Measurements from ENCODE around the gene CRYBB1.

The CRYBB1 gene

DNA sequence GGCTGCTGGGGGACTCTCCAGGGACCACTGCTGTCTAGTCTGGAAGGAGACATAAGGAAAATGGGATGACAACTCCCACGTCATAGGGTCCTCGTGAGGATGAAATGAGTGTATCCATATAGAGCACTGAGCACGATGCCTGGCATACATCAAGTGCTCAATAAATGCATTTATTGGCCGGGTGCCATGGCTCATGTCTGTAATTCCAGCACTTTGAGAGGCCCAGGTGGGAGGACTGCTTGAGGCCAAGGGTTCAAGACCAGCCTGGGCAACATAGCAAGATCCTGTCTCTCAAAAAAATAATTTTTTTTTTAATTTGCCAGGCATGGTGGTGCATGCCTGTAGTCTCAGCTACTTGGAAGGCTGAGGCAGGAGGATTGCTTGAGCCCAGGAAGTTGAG is 15.7 kb downstream of the CRYBB1 start:
- no peak for DNase-seq

DNA sequence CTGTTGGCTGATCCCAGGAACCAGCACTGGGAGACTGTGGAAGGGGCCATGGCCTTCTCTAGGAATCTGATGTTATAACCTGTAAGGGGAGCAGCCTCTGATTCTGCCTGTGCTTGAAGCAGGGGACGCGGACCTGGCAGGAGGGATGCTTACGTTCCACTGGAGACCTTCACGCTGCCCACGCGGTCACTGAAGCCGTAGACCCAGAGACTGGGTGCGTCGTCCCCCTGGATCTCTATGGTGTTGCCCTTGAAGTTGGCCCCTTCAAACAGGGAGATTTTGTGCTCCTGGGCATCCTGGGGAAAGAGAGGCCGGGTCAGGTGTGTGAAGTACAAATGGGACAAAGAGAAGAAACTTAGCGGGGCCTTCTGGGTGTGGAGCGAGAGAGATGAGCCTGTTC is 16.1 kb downstream of the CRYBB1 start:
- no peak for DNase-seq

DNA sequence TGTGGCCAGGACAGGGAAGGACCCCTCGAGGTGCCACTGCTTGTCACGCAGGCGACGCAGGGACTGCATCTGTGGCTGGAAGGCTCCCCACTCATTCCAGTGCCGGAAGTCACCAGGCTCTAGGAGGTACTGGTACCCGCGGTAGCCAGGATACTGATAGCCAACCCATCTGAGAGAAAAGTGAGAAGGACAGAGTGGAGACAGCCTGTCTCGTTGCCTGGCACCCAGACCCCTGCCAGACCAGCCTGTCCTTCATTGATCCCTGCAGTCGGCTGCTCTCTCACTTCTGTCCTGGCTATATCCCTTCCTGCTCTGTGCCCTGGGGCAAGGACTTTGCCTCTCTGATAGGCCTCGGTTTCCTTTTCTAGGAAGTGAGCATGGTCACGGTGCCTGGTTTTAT is 18.3 kb downstream of the CRYBB1 start:
- DNase-seq = no peak

DNA sequence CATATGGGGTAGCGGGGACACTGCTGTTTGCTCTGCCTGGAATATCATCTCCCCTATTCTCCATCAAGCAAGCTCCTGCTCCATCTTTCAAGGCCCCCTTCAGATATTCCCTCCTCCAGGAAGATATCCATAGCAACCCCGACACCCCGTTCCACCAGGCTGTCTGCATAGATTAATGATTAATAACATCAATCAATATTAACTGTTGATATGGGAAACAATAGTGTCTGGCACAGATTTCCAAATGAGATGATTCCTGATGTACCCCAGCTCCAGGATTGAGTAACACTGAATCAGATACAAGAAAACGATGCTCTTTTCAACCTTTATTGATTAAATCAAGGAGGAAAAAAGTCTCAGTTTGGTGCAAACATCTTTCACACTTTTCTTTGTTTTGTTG is 20.3 kb downstream of the CRYBB1 start:
- no peak for DNase-seq

DNA sequence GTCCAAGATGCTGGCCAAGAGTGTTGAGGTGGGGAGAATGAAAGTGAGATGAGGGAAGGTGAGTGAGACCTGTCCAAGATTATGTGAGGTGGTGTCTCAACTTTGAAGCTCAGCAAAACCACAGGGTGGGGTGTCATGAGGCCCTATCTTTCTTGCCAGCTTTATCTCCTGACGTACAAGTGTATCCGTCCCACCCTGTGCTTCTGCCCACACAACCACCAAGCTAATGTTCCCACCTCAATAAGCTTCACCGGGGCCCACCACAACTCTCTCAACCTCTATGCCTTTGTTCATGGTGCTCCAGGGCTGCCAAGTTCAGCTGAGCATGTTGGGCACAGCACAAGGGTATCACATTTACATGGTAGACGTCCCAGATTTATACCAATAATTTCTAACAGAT is 20.8 kb downstream of the CRYBB1 start:
- DNase-seq = no peak

DNA sequence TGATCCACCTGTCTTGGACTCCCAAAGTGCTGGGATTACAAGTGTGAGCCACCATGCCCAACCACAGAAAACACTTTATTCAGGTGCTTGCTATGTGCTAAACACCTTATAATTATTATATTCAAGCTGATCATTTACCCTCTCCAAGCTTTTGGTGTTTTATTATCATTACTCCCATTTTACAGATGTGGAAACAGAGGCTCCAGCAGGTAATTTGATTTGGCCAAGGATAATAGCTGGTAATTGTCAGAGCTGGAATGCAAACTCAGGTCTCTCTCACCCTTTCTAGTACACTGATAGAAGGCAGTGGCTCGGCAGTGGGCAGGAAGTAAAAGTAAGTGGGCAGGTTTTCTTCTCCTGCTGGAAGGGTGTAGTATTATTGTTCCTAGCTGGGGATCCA is 24.1 kb downstream of the CRYBB1 start:
- no peak for DNase-seq

DNA sequence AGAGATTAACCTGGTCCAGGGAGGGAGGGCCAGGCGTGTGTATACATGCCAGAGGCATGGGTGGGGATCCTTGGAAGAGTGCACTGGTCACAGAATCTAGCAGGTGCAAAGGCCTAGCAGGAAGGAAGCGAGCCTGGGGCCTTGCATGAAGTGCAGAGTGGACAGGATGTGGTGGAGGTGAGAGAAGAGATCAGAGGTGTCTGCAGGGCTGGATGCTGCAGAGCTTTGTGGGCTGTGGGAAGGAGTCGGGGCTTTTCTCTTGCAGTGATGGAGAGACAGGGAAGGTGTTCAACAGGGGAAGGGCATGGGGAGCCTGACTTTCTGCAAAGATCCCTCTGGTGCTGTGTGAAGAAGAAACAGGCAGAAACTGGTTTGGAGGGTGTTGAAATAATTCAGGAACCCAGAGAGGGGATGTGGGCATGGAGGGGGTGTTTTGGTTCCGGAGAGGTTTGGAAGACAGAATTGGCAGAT is 25.4 kb downstream of the CRYBB1 start:
- no peak for DNase-seq

DNA sequence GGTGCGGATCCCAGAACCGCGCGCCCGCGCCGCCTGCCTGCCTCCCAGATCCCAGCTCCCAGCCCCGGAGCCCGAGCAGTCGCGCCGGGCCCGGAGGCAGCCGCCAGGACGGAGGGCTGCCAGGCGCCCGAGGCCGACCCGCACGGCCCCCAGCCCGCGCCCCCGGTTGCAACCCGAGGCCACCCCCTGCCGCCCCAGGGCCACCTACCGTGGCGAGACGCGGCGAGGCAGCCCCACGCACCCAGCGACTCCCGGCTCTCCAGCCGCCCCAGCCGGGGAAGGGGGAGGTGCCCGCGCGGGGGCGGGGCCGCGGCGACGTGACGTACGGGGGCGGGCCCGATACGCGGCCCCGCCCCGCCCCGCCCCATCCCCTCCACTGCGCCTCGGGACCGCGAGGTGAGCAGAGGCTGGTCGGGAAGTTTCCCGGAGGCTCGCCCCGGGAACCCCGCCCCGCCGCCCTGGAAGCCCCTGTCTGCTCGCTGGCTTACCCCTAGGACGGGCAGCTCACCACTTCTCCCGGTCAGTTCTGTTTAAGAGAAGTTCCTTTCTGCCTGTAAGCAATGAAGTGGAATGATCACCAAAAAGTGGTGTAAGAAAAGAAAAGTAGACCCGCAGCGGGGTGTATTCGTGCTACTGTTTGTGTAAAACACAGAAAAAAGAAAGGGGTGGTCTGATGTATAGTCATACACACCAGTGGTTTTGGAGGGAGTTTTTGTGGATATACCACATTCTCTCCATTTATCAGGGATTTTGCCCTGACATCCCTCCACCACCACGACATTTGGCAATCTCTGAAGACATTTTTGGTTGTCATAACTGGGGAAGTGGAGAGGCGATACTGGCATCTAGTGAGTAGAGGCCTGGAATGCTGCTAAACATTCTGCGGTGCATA is 27.7 kb downstream of the CRYBB1 start, which contains the start of gene TPST2:
Gene TPST2, minus strand, starts transcription at position 288 of the 892 bp plus-strand sequence. CDS start 48,502 bp downstream, outside the sequence.
- peak; percentile 69 for DNase-seq

DNA sequence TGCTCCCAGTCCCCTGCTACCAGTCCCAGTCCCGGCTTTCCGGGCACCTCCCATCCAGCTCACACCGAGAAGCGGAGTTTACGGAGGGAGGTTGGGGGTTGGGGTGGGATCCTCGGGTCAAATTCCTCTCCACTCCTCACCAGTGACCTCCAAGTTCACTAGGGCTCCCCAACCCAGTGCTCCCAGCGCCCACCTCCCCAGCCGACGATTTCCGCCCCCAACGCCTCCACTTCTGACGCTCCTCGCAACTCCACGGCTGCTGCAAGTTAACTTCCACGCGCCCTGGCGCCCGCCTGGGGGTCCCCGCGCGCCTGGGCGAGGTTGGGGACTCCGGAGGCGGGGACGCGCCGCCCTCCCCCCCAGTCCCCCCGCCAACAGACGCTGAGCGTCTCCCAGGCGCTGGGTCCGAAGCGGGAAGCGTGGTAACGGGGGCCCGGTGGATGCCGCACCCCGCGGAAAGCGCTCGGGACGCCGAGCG is 28.4 kb downstream of the CRYBB1 start:
- DNase-seq = no peak

DNA sequence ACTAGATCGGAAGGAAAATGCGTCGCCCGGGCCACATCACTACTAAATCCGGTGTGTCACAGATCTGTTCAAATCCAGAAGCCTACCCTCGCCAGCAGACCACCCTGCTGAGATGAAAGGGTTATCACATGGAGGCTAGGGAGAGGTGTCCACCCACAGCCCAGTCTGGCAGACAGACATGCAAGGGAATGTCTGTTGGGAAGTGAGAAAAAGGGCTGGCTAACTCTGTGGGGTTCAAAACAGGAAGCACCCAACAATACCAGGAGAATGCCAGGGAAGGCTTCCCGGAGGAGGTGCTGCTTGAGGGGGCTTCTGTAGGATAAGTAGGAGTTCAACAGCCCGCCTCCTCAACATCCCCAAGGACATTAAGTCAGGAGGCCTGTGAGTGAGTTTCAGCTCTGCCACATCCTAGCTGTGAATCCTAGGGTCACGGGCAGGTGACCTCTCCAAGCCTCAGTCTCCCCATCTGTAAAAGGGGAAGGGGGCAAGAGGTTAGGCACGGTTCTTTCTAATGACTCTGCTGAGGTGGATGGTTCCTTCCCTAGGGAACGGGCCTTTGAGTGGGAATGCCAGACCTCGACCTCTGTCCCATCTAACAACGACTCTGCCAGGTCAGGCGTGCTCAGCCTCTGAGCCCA is 29.0 kb downstream of the CRYBB1 start:
- DNase-seq = no peak

DNA sequence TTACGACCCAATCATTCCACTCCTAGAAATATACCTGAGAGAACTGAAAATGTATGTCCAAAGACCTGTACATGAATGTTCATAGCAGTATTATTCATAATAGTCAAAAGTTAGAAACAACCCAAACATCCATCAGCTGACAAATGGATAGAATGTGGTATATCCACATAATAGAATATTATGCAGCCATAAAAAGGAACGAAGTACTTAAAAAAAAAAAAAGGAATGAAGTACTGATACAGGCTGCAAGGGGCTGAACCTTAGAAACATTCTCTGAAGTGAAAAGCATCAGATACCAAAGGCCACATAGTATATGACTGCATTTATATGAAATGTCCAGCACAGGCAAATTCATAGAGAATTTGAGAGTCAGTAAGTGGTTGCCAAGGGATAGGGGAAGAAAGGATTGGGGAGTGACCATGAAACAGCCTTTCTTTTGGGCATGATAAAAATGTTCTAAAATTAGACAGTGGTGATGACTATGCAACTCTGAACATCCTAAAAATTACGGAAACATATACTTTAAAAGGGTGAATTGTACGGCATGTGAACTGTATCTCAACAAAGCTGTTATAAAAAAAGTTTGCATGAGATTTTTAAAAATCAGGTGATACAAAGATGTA is 29.7 kb downstream of the CRYBB1 start:
- DNase-seq = no peak

DNA sequence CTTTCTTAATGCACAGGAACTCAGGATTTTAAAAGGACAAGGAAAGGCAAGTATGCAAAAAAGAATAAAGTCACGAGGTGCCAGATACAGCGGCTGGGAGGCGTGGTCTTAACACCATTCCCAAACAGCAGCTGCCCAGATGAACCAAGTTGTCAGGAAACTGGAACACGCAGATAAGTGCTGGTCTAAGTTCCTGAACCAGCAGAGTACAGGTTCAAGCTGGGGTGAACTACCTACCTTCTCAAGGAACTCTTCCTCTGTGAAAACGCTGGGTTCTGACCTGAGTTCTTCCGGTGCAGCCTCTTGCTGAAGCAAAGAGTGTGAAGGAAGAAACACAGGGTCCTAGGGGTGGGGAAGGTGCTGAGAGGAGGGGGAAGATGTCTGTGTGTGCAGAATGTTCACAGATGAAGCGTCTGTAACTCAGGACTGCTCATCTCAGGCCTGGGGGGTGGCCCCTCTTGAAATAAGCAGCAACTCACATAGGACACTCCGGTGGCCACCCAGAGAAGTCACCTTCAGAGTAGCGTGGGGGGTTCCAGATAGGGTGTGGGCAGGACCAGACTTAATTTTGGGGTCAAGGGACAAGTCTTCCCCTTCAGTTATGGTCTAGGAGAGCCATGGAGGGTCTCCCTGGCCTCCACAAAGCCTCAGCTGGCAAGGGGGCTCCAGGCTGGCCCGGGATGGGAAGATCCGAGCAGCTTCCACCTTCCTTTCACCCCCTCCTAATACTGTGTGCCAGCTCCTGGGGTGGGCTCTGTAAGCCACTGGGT is 31.1 kb downstream of the CRYBB1 start:
- no peak for DNase-seq

DNA sequence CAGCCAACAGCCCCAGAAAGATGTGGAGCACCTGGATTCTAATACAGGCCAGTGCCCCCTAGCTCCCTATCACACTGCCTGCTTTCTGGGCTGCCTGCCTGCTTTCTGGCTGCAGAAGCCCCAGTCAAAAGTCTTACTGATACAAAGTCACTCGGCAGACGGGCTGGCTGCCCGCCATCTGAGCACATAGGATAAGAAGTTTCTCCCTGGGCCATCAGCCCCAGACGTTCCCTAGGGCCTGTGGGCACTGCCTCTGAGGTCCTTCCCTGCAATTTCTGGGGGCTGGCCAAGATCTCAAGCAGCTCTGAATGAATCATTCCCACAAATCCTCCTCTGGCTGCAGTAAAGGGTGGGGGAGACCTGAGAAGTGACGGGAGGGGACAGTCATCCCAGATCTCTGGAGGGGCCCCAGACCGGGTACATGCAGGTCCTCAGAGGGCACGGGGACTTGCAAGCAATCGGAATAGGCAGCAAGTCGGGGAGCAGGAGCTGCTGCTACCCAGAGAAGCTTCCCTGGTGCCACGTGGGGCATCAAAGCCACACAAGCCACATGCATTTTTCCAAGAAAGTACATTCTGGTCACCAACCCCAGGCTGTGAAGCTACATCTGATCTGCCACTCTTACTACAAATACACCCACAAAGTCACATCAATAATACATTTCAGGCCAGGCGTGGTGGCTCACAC is 32.6 kb downstream of the CRYBB1 start:
- DNase-seq = no peak

DNA sequence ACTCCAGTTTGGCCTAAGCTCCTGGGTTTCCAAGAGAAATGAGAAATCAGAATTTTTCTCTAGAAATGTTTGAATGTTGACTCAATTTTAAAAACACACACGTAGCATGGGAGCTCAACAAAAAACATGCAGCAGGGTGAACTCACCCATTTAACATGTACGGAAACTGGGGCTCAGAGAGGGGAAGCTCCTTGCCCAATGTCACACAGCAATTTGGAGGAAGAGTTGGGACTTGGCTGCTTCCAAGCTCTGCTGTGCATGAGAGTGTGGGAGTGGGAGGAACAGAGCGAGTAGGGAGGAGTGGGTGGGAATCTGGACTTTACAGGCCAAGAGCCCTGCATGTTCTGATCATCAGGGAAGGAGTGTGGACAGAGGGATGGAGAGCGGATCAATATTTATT is 33.8 kb downstream of the CRYBB1 start:
- no peak for DNase-seq

DNA sequence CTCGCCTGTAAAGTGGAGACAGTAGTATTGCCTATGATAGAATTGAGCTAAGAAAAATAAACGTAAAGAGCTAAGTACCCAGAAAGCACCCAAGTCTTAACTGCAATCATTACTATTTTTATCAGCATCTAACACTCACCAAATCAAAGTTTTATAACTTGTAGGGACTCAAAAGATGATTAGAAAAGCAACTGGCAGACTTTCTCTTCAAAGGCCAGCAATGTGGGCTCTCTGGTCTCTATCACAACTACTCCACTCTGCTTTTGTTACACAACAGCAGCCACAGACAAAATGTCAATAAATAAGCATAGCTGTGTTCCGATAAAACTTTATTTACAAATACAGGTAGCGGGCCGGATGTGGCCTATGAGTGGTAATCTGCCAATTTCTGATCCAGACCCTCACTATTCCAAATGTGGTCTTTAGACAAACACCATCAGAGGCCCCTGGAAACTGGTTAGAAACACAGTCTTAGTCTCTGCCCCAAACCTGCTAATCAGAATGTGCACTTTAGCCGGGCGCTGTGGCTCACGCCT is 36.1 kb downstream of the CRYBB1 start:
- no peak for DNase-seq

DNA sequence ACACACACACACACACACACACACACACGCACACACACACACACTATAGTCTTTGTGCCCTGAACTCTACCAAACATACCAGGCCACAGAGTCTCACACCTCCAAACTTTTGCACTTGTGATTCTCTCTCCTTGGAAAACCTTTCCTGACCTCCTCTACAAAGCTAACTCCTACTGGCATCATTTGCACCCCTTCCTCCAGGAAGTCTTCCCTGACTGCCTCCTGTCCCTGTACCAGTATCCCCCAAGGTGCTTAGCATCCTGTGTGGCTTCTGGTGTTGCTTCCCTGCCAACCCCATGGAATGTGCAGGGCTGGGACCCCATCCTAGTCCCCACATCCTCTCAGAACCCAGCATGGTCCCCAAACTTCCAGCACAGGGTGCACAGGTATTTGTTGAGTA is 36.8 kb downstream of the CRYBB1 start:
- DNase-seq = no peak

DNA sequence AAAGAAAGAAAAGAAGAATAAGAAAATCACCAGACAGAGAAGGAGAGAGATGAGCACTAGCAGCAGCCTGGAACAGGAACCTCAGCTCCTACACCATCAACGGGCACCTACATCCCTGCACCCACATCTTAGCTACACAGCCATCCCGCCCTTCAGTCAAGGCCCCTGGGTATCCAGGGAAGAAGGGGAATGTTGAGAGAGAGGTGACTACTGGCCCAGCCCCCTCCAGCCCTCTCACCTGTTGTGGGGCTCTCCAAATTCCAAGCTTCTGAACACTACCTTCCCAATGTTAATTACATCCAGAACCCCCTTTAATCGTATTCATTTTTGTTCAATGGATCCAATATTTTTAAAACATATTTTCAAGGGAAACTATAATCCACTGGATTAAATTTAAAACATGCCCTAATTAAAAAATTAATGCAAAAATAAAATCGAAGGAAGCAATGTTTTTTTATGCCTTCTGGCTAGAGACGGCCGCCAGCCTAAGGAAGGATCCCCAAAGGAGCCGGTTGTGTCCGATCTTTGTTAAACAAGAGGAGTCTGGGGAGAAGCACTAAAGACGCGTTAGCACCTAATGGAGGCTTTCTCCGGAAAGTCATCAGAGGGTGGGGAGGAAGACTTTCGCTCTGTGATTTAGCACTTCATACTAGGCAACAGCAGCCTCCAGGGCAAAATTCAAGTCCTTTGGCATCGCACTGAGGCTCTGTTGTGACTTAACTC is 37.4 kb downstream of the CRYBB1 start:
- DNase-seq = no peak

DNA sequence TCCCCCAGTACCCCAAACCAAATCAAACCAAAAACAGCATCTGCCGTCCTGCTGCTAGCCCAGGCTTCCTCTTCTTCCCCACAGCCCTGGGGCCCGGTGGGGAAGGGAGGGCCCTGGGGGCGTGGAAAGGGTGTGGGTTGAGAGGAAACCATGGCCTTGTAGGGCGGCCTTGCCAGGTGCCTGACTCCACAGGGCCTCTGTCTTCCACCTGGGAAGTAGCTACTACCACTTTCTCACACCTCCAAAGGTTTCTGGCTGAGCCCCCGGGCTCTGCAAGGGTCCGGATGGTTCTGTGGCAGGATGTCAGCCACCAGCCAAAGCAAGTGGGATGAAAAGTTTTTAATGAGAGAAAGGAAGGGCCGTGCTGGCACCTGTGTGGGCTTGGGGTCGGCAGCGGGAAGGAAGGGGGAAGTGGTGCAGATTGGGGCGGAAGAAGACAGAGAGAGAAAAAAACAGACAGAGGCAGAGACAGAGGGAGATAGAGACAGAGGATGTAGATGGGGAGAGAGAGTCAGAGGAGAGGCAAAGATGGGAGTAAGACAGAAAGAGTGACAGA is 38.4 kb downstream of the CRYBB1 start:
- no peak for DNase-seq

DNA sequence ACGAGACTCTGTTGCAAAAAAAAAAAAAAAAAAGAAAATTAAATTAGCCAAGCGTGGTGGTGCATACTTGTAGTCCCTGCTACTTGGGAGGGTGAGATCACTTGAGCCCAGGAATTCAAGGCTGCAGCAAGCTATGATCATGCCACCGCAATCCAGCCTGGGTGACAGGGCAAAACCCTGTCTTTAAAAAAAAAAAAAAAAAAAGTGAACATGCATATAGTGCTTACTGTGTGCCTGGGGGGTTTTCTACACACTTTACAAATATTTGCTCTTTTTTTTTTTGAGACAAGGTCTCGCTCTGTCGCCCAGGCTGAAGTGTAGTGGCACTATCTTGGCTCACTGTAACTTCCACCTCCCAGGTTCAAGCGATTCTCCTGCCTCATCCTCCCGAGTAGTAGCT is 40.7 kb downstream of the CRYBB1 start:
- no peak for DNase-seq

DNA sequence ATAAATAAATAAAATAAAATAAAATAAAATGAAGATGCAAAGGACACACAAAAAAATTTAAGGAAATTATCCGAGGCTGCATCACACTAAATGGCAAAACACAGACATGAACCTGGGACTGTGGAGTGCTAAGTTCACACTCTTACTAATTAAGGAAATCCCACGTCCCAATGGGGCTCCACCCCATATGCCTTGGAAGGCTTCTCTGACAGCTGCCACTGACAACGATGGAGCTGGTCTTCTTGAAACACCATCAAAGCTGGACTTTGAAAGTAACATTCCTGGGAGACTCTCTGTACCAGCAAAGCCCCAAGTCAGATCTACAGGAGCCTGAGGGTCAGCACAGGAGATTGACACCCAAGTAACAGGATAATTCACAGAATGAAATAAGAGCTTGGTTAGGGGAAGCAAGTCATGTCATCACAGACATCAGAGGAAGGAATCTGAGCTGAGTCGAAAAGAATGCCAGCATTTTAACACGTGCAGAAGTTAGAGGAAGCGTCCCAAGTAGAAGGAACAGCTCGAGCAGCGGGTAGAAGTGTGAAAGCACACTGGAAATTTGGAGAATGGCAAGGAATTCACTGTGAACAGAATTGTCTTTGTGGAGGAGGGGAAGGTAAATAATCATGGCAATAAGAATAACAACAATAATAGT is 41.7 kb downstream of the CRYBB1 start:
- no peak for DNase-seq

Data from NCI-H1105 (cell line).